ENCODE data around the gene NAPG. TPM values are rescaled to one million over a fixed set of nuclear protein-coding genes. Genes with fewer than 3 reads are reported as not detected.
"Not testable (repeated sequence)": the region's sequence is repeated elsewhere in the genome, so short reads cannot be mapped to it uniquely, and the experiment has no call there.

The NAPG gene
- total RNA-seq, 6 donors from 2014 or later: 16.8 to 72.0 (median 34.0) TPM

GRCh38 chr18:10497206-10497749 is 28.5 kb upstream of the NAPG start:
- DNase-seq (no peak), ATAC-seq (ENCODE audit: low FRiP score in 2 of 2) (peak in 1 of 2 donors; percentile 24)
- no peak for TF ChIP-seq CTCF (IDR thresholded peaks at IDR 0.05)
- no peak for TF ChIP-seq POLR2AphosphoS5 (IDR thresholded peaks at IDR 0.05)
- no peak for TF ChIP-seq EP300 (IDR thresholded peaks at IDR 0.05)
- TF ChIP-seq POLR2A (IDR thresholded peaks at IDR 0.05): no peak
- no peaks in the 10 kb centered on the region for H3K36me3 ChIP-seq
- H3K4me3 ChIP-seq: no peak overlapping the region
- no peaks in the 10 kb centered on the region for H3K9me3 ChIP-seq
- no peaks in the 10 kb centered on the region for H3K4me1 ChIP-seq
- no peaks in the 10 kb centered on the region for H3K27me3 ChIP-seq
- H3K27ac ChIP-seq: no peak overlapping the region

- WGBS, 2 donors: 58 to 68% methylated on average over 6 of the region's 6 CpGs
- Histone ChIP-seq H3K9me3 (no peaks in the 10 kb centered on the region), H3K27ac (no peak overlapping the region), H3K4me1 (no peaks in the 10 kb centered on the region), H3K4me3 (no peak overlapping the region), H3K36me3 (no peaks in the 10 kb centered on the region), H3K27me3 (no peaks in the 10 kb centered on the region)
- ATAC-seq (ENCODE audit: low FRiP score in 2 of 2) (peak in 1 of 2 donors; percentile 52), DNase-seq (no peak)
- TF ChIP-seq POLR2A (IDR thresholded peaks at IDR 0.05): no peak
- no peak for TF ChIP-seq CTCF (IDR thresholded peaks at IDR 0.05)
- no peak for TF ChIP-seq POLR2AphosphoS5 (IDR thresholded peaks at IDR 0.05)
- no peak for TF ChIP-seq EP300 (IDR thresholded peaks at IDR 0.05)
These were observed 26.6 kb upstream of the NAPG start for GRCh38 chr18:10499230-10499629.

- Histone ChIP-seq H3K4me3 (no peak overlapping the region), H3K9me3 (peaks cover 0 to 7% (median 0%) of the 10 kb centered on the region in 4 donors), H3K27ac (no peak overlapping the region), H3K4me1 (no peaks in the 10 kb centered on the region), H3K27me3 (no peaks in the 10 kb centered on the region), H3K36me3 (no peaks in the 10 kb centered on the region)
- no peak for TF ChIP-seq POLR2A (IDR thresholded peaks at IDR 0.05)
- ATAC-seq (ENCODE audit: low FRiP score in 2 of 2) (no peak), DNase-seq (no peak)
- 62 to 90% methylated on average over 2 of the region's 2 CpGs for WGBS, 2 donors
These were observed 25.8 kb upstream of the NAPG start for GRCh38 chr18:10500038-10500437.

GRCh38 chr18:10504723-10505122 is 21.1 kb upstream of the NAPG start:
- 91 to 100% methylated on average over 1 of the region's 1 CpG for WGBS, 2 donors
- no peak for ATAC-seq (ENCODE audit: low FRiP score in 2 of 2)
- H3K27me3 ChIP-seq: no peaks in the 10 kb centered on the region

GRCh38 chr18:10505892-10506291 is 19.9 kb upstream of the NAPG start:
- H3K4me3 ChIP-seq; H3K36me3 ChIP-seq; ATAC-seq (ENCODE audit: low FRiP score in 2 of 2); H3K4me1 ChIP-seq; H3K27me3 ChIP-seq; H3K27ac ChIP-seq: not testable (repeated sequence)
- 91 to 95% methylated on average over 15 to 19 of the region's 19 CpGs for WGBS, 2 donors
- DNase-seq: peak in 1 of 2 donors; percentile 50
- H3K9me3 ChIP-seq: peaks cover 0 to 25% (median 10%) of the 10 kb centered on the region in 4 donors

More at GRCh38 chr18:10504723-10505122, 21.1 kb upstream of the NAPG start:
- Histone ChIP-seq H3K27ac (no peak overlapping the region), H3K4me1 (no peaks in the 10 kb centered on the region), H3K36me3 (no peaks in the 10 kb centered on the region), H3K9me3 (peaks cover 0 to 25% (median 10%) of the 10 kb centered on the region in 4 donors), H3K4me3 (no peak overlapping the region)
- DNase-seq: no peak
- no peak for TF ChIP-seq CTCF (IDR thresholded peaks at IDR 0.05)
- no peak for TF ChIP-seq EP300 (IDR thresholded peaks at IDR 0.05)
- no peak for TF ChIP-seq POLR2AphosphoS5 (IDR thresholded peaks at IDR 0.05)
- no peak for TF ChIP-seq POLR2A (IDR thresholded peaks at IDR 0.05)

GRCh38 chr18:10508591-10508990 is 17.2 kb upstream of the NAPG start:
- ATAC-seq (ENCODE audit: low FRiP score in 2 of 2) (no peak), DNase-seq (no peak)
- Histone ChIP-seq H3K27ac (no peak overlapping the region), H3K9me3 (peaks cover 0 to 25% (median 10%) of the 10 kb centered on the region in 4 donors), H3K27me3 (no peaks in the 10 kb centered on the region), H3K4me3 (no peak overlapping the region), H3K4me1 (no peaks in the 10 kb centered on the region), H3K36me3 (no peaks in the 10 kb centered on the region)
- TF ChIP-seq CTCF (IDR thresholded peaks at IDR 0.05) (no peak), POLR2A (IDR thresholded peaks at IDR 0.05) (no peak)
